Gastroesophageal sphincter (tissue), 4 donors: ENCODE measurements around the gene EVL. TPM values are rescaled to one million over a fixed set of nuclear protein-coding genes. Genes with fewer than 3 reads are reported as not detected.

Experiments
- ATAC-seq: fragments of 150-250 bp; one replicate; pipeline ENCODE4 v1.9.1; 2016; ENCODE audit warnings: mild to moderate bottlenecking, moderate library complexity
- H3K27ac ChIP-seq, 4 donors: fragments of 200-600 bp; sonication (generic) in 3 of 4; 1 replicate in 3 of 4; 2 replicates in 1 of 4; pipeline ENCODE4 v1.5.1; 2016 to 2019
- H3K27me3 ChIP-seq: fragments of 200-600 bp; sonication (generic); one replicate; pipeline ENCODE4 v1.5.1; 2019
- H3K36me3 ChIP-seq, 2 donors: fragments of 200-600 bp; sonication (generic); one replicate each; pipeline ENCODE4 v1.5.1; 2019; ENCODE audit warnings: control low read depth in 1 of 2
- H3K4me1 ChIP-seq, 3 donors: fragments of 200-600 bp; sonication (generic); 1 replicate in 2 of 3; 2 replicates in 1 of 3; pipeline ENCODE4 v1.5.1; 2016 to 2019; ENCODE audit warnings: control low read depth in 2 of 3
- H3K4me3 ChIP-seq, 2 donors: fragments of 200-600 bp; sonication (generic); one replicate each; pipeline ENCODE4 v1.5.1; 2019; ENCODE audit warnings: mild to moderate bottlenecking in 1 of 2, moderate library complexity in 1 of 2
- H3K9me3 ChIP-seq, 3 donors: fragments of 200-600 bp; sonication (generic); one replicate each; pipeline ENCODE4 v1.5.1; 2017 to 2019; ENCODE audit warnings: control low read depth in 2 of 3
- CTCF ChIP-seq, 4 experiments: fragments of 200-600 bp in 2 of 4; fragments of 450-650 bp in 2 of 4; sonication (generic) in 1 of 4; IDR thresholded peaks; one replicate each; pipeline ENCODE4 v1.5.1; 2017 to 2019; ENCODE audit warnings: antibody characterized with exemption in 4 of 4, mild to moderate bottlenecking in 2 of 4, moderate library complexity in 2 of 4
- EP300 ChIP-seq: sonication (generic); formaldehyde crosslinking; IDR thresholded peaks from one replicate; pipeline ENCODE4 v1.6.1; 2017; ENCODE audit warnings: antibody characterized with exemption, mild to moderate bottlenecking
- POLR2A ChIP-seq, 2 donors: fragments of 450-650 bp; IDR thresholded peaks; one replicate each; pipeline ENCODE4 v1.6.1; 2017; ENCODE audit warnings: antibody characterized with exemption in 2 of 2, mild to moderate bottlenecking in 2 of 2, moderate library complexity in 1 of 2
- POLR2AphosphoS5 ChIP-seq: sonication (generic); formaldehyde crosslinking; IDR thresholded peaks from one replicate; pipeline ENCODE4 v1.6.1; 2017; ENCODE audit warnings: antibody characterized with exemption
- WGBS, 2 donors: methylation state at CpG; one replicate each; pipeline ENCODE4 v1.1.5; 2018; ENCODE audit warnings: low coverage in 1 of 2; 5-methylcytosine and 5-hydroxymethylcytosine counted together
- total RNA-seq, 4 donors: library from RNA; depleted of rRNA; stranded (reverse); fragments of >200 nt; gene quantifications; one replicate each; pipeline ENCODE4 v1.1.0, GENCODE V29; 2016

EVL gene
- total RNA-seq, 4 donors from 2014 or later, result 36.1 to 42.6 (median 38.5) TPM

- 62 to 90% methylated on average over 3 of the region's 3 CpGs for WGBS, 2 donors
- Histone ChIP-seq H3K27me3 (no peaks in the 10 kb centered on the region), H3K4me3 (no peak overlapping the region), H3K36me3 (peaks cover 0 to 12% of the 10 kb centered on the region in 2 donors), H3K27ac (no peak overlapping the region), H3K9me3 (no peaks in the 10 kb centered on the region), H3K4me1 (peaks cover 0 to 12% (median 0%) of the 10 kb centered on the region in 3 donors)
- TF ChIP-seq POLR2AphosphoS5, result no peak
- no peak for TF ChIP-seq EP300
- TF ChIP-seq POLR2A (IDR thresholded peaks at IDR 0.05), result no peak
- TF ChIP-seq CTCF (IDR thresholded peaks at IDR 0.05), result no peak
- ATAC-seq, result no peak
Observed at GRCh38 chr14:100096656-100097055, 31.4 kb downstream of the EVL start.

- WGBS, 2 donors, result 79 to 93% methylated on average over 5 to 8 of the region's 8 CpGs
- no peak overlapping the region for H3K27ac ChIP-seq
- no peak for TF ChIP-seq POLR2AphosphoS5
- no peak for TF ChIP-seq EP300
Observed at GRCh38 chr14:100098171-100098570, 32.9 kb downstream of the EVL start.

GRCh38 chr14:100100032-100100703 lies 34.9 kb downstream of the EVL start:
- WGBS, 2 donors, result 92 to 97% methylated on average over 7 to 10 of the region's 14 CpGs
- ATAC-seq, result no peak
- H3K27me3 ChIP-seq, result no peaks in the 10 kb centered on the region
- TF ChIP-seq POLR2AphosphoS5 (no peak), EP300 (no peak), POLR2A (IDR thresholded peaks at IDR 0.05) (no peak)
- H3K27ac ChIP-seq, result no peak overlapping the region
- no peaks in the 10 kb centered on the region for H3K9me3 ChIP-seq
- H3K4me3 ChIP-seq, result no peak overlapping the region
- H3K36me3 ChIP-seq, result peaks cover 0 to 12% of the 10 kb centered on the region in 2 donors
- peaks cover 0 to 40% (median 20%) of the 10 kb centered on the region in 3 donors for H3K4me1 ChIP-seq

More at GRCh38 chr14:100098171-100098570, 32.9 kb downstream of the EVL start:
- H3K27me3 ChIP-seq, result no peaks in the 10 kb centered on the region
- H3K4me1 ChIP-seq, result peaks cover 0 to 20% (median 3%) of the 10 kb centered on the region in 3 donors
- H3K9me3 ChIP-seq, result no peaks in the 10 kb centered on the region
- ATAC-seq, result no peak
- H3K36me3 ChIP-seq, result peaks cover 0 to 12% of the 10 kb centered on the region in 2 donors
- no peak overlapping the region for H3K4me3 ChIP-seq

- Histone ChIP-seq H3K27me3 (no peaks in the 10 kb centered on the region), H3K27ac (peak overlapping the region in 1 of 4 donors; percentile 54), H3K36me3 (peaks cover 0 to 12% of the 10 kb centered on the region in 2 donors), H3K9me3 (no peaks in the 10 kb centered on the region), H3K4me1 (peaks cover 0 to 60% (median 27%) of the 10 kb centered on the region in 3 donors), H3K4me3 (no peak overlapping the region)
- WGBS, 2 donors, result 60 to 86% methylated on average over 1 to 5 of the region's 8 CpGs
- TF ChIP-seq EP300 (no peak), POLR2A (IDR thresholded peaks at IDR 0.05) (no peak), POLR2AphosphoS5 (no peak), CTCF (IDR thresholded peaks at IDR 0.05) (no peak)
- no peak for ATAC-seq
Observed at GRCh38 chr14:100102156-100102785, 37.0 kb downstream of the EVL start.

GRCh38 chr14:100103250-100104005 lies 38.2 kb downstream of the EVL start:
- Histone ChIP-seq H3K4me3 (no peak overlapping the region), H3K27ac (peak overlapping the region in 3 of 4 donors; percentile 20 to 68 (median 54)), H3K9me3 (no peaks in the 10 kb centered on the region), H3K4me1 (peaks cover 0 to 70% (median 33%) of the 10 kb centered on the region in 3 donors), H3K36me3 (peaks cover 0 to 1% of the 10 kb centered on the region in 2 donors), H3K27me3 (no peaks in the 10 kb centered on the region)
- WGBS, 2 donors, result 59 to 68% methylated on average over 4 to 8 of the region's 10 CpGs
- no peak for ATAC-seq
- TF ChIP-seq POLR2A (IDR thresholded peaks at IDR 0.05), result no peak
- TF ChIP-seq EP300, result no peak
- TF ChIP-seq CTCF (IDR thresholded peaks at IDR 0.05), result no peak
- no peak for TF ChIP-seq POLR2AphosphoS5
